ENCODE results near the gene UGT1A10.

DNA sequence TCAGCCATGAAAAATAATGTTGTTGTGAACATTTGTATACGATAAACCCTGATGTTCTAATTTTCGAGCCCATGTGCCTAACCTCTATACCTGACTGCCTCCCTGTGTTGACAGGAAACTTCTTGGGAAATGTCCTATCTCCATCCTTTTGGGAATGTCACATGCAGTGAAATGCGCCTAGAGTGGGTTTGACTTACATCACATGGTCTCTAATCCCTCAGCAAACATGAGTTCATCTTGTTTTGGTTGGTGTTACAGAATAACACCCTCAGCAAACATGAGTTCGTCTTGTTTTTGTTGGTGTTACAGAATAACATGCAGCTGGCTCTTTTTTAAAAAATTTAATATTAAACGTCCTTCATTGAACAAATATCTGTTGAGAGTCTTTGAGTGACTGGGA is 52.1 kb downstream of the UGT1A10 start:
- TF ChIP-seq, protein P1, sequence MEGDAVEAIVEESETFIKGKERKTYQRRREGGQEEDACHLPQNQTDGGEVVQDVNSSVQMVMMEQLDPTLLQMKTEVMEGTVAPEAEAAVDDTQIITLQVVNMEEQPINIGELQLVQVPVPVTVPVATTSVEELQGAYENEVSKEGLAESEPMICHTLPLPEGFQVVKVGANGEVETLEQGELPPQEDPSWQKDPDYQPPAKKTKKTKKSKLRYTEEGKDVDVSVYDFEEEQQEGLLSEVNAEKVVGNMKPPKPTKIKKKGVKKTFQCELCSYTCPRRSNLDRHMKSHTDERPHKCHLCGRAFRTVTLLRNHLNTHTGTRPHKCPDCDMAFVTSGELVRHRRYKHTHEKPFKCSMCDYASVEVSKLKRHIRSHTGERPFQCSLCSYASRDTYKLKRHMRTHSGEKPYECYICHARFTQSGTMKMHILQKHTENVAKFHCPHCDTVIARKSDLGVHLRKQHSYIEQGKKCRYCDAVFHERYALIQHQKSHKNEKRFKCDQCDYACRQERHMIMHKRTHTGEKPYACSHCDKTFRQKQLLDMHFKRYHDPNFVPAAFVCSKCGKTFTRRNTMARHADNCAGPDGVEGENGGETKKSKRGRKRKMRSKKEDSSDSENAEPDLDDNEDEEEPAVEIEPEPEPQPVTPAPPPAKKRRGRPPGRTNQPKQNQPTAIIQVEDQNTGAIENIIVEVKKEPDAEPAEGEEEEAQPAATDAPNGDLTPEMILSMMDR (IDR thresholded peaks at IDR 0.05 in 2 of 3, conservative IDR thresholded peaks at IDR 0.05 in 1 of 3; ENCODE audit: borderline replicate concordance in 1 of 3, insufficient read depth in 1 of 3, low read depth in 2 of 3, low read length in 2 of 3), result no peak
- TF ChIP-seq EZH2 (IDR thresholded peaks at IDR 0.05) (no peak), POLR2A (IDR thresholded peaks at IDR 0.05; ENCODE audit: borderline replicate concordance, extremely low read depth, insufficient read depth, insufficient read length) (no peak)

Data from HCT116 (cell line).